ENCODE measurements around the gene FCAR.
"Not testable (repeated sequence)": the region's sequence is repeated elsewhere in the genome, so short reads cannot be mapped to it uniquely, and the experiment has no call there.

The FCAR gene

DNA sequence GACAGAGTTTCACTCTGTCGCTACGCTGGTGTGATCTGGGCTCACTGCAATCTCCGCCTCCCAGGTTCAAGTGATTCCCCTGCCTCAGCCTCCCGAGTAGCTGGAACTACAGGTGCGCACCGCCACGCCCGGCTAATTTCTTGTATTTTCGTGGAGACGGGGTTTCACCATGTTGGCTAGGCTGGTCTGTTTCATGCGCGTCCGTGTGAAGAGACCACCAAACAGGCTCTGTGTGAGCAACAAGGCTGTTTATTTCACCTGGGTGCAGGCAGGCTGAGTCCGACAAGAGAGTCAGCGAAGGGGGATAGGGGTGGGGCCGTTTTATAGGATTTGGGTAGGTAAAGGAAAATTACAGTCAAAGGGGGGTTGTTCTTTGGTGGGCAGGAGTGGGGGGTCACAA is 20.1 kb downstream of the FCAR start:
- DNase-seq (ENCODE audit: low read depth in 2 of 2) = not testable (repeated sequence)

DNA sequence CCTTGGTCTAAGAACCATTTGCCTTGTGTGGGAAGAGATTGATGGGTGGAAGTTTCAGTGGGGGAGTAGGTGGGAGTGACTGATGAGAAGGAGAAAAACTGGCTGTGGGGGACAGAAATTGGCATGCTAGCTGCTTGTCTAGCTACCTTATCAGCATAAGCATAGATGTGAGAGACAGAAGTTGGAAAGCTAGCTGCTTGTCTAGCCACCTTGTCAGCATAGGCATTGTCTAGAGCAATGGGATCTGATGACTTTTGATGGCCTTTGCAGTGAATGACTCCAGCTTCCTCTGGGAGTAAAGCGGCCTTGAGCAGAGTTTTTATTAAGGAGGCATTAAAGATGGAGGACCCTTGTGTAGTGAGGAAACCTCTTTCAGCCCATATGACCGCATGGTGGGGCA is 22.0 kb downstream of the FCAR start:
- no peak for DNase-seq (ENCODE audit: low read depth in 2 of 2)

DNA sequence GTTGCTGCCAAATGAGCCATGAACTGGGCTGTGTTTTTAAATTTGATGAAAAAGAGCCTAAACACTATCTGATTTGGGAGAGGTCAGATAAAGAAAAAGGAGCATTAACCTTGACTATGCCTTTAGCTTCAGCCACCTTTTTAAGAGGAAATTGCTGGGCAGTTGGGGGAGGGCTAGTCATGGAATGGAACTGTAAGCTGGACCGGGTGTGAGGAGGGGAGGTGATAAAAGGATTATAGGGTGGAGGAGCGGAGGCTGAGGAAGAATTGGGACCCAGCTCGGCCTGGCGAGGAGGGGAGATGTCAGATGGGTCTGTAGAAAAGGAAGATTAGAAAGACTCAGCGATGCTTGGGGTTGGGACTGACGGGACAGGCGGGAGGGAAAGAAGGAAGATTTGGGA is 24.6 kb downstream of the FCAR start:
- DNase-seq (ENCODE audit: low read depth in 2 of 2) = not testable (repeated sequence)

DNA sequence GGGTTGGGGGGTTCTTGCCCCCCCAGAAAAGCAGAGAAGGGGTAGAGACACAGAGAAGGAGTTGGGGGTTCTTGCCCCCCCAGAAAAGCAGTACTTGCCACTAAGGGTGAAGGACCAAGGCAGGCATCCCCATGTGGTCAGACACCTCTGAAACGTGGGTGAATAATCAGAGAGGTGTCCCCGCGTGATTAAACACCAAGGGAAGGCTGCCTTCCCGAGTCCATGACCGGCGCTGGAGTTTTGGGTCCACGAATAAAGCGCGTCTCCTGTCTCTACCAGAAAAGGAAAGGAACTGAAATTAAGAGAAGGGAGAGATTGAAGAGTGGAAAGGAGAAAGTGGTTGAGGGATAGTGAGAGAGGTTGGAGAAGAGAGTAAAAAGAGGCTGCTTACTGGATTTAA is 25.6 kb downstream of the FCAR start:
- not testable (repeated sequence) for DNase-seq (ENCODE audit: low read depth in 2 of 2)

DNA sequence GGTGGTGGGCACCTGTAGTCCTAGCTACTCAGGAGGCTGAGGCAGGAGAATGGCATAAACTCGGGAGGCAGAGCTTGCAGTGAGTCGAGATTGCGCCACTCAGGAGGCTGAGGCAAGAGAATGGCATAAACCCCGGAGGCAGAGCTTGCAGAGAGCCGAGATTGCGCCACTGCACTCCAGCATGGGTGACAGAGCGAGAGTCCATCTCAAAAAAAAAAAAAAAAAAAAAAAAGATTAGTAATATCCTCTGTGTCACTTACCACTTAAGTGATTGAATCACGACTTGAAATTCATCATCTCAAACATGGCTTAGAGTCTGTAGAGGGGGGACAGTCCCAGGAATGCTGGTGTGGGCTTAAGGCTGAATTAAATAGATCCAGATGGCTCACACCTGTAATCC is 27.1 kb downstream of the FCAR start:
- DNase-seq (ENCODE audit: low read depth in 2 of 2) = not testable (repeated sequence)

DNA sequence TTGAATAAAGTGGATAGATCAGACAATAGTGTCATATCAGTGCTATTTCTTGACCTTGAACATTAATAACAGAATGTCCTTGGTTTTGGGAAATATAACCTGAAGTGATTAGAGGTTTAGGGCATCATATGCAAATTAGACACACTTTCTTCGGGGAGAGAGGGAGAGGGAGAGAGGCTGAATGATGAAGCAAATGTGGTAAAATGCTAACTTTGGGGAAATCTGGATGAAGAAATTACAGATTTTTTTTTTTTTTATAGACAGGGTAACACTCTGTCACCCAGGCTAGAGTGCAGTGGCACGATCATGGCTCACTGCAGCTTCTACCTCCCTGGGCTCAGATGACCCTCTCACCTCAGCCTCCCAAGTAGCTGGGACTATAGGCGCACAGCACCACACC is 28.0 kb downstream of the FCAR start:
- DNase-seq (ENCODE audit: low read depth in 2 of 2) = no peak

DNA sequence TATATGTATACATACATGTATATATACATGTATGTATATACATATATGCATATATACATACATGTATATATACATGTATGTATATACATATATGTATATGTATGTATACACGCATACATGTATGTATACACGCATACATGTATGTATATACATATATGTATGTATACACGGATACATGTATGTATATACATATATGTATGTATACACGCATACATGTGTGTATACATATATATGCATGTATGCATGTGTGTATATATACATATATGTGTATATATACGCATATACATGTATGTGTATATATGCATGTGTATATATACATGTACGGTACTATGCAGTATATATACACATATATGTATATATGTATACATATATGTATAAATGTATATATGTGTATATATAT is 29.3 kb downstream of the FCAR start:
- no peak for DNase-seq (ENCODE audit: low read depth in 2 of 2)

DNA sequence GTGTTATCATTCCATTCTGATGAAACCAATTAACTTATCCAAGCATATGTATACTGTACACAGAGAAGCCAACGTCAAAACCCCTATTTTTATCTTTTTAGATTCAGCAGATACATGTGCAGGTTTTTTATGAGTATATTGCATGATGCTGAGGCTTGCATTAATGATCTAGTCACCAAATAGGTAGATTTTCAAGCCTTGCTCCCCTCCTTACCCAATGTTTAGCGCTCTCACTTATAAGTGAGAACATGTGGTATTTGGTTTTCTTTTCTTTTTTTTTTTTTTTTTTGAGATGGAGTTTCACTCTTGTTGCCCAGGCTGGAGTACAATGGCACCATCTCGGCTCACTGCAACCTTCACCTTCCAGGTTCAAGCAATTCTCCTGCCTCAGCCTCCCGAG is 30.2 kb downstream of the FCAR start:
- DNase-seq (ENCODE audit: low read depth in 2 of 2) = not testable (repeated sequence)

DNA sequence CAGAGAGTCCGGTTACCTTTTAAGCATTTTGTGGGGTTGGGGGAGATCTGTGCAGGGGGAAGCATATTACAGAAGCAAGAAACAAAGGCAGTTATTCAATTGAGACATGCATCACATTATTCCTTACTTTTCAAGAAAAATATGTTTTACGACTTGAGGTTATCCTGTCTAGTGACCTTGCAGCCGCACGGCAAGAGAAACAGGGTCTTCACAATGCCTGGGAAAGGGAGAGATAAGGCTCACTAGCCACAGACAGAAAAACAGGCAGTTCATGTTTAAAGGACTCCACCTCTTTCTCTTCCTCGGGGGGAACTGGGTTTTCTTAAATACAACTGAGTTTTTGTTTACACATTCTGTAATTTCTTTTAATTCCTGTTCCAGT is 31.4 kb downstream of the FCAR start:
- no peak for DNase-seq (ENCODE audit: low read depth in 2 of 2)

DNA sequence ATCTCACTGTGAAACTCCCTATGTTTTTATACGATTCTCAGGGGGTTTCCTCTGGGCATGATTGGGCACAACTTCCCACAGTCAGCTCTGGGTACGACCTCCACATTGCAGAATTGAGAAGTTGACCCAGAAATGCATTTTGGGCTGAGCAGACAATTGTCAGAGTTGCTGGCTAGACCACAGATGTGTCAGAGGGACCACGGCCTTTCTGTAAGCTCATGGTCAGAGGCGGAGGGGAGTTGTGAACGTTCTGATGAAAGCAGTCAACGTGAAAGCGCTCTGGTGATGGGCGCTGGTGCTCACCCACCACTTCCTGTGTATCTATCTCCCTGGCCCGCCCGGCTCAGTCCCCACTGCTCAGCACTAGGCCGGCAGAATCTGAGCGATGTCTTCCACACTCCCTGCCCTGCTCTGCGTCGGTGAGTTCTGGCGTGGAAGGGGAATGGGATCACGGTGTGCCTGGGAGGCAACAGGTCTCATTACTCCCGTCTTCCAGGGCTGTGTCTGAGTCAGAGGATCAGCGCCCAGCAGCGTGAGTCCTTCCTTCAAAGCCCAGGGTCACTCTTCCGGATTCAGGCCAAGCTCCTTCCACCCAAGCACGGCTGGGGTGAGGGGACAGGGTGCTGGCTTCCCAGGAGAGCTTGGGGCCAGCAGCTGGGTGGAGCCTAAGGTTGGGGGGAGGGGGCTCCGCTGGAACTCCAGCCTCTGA is 31.9 kb downstream of the FCAR start, which contains the start of gene NCR1:
NCR1 (plus strand) TSS at position 346 of the 709 bp plus-strand sequence; CDS start at position 386, 40 bp downstream.
- no peak for DNase-seq (ENCODE audit: low read depth in 2 of 2)

DNA sequence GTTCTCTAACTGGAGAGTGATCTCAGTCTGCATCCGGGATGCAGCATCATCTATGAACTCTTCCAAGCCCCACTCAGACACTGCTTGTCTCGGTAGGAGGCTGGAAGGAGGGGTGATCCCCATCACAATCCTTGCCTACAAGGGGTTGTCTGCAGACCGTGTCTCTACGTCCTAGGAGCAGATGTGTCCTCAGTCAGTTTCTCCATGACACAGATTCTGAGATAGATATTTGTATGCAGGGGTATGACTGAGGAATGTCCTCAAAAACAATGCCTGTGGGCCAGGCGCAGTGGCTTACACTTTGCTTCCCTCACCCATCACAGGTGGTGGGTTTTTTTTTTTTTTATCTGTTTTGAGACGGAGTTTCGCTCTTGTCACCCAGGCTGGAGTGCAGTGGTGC is 32.8 kb downstream of the FCAR start:
- DNase-seq (ENCODE audit: low read depth in 2 of 2) = no peak

DNA sequence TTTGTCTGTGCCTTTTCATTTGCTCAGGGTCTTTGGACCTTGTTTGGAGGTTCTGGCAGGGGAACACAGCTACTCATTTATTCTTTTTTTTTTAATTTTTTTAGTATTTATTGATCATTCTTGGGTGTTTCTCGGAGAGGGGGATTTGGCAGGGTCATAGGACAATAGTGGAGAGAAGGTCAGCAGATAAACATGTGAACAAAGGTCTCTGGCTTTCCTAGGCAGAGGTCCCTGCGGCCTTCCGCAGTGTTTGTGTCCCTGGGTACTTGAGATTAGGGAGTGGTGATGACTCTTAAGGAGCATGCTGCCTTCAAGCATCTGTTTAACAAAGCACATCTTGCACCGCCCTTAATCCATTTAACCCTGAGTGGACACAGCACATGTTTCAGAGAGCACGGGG is 33.9 kb downstream of the FCAR start:
- DNase-seq (ENCODE audit: low read depth in 2 of 2) = not testable (repeated sequence)

DNA sequence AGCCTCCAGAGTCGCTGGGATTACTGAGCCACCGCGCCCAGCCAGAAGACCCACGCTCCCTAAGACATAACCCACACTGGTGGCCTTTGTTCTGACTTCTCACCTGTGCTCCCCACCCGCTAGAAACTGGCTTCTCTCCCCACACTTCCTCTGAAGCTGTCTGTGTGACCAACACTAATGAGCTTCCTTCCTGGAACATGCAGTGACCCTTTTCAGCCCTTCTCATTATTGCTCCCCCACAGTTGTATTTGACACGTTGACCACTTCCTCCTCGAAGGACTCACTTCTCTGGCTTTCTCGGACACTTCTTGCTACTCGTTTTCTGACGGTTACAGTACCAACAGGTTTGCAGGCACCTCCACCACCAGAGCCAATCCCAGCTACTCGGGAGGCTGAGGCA is 42.8 kb downstream of the FCAR start:
- no peak for DNase-seq (ENCODE audit: low read depth in 2 of 2)

DNA sequence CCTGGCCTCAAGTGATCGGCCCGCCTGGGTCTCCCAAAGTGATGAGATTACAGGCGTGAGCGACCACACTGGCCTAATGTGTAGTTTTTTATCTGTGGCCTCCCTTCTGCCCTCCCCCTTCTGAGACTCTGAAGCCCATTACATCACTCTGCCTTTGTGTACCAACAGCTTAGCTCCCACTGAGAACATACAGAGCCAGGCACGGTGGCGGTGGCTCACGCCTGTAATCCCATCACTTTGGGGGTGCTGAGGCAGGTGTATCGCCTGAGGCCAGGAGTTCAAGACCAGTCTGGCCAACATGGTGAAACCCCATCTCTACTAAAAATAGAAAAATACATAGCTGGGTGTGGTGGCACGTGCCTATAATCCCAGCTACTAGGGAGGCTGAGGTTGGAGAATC is 44.5 kb downstream of the FCAR start:
- DNase-seq (ENCODE audit: low read depth in 2 of 2) = no peak

DNA sequence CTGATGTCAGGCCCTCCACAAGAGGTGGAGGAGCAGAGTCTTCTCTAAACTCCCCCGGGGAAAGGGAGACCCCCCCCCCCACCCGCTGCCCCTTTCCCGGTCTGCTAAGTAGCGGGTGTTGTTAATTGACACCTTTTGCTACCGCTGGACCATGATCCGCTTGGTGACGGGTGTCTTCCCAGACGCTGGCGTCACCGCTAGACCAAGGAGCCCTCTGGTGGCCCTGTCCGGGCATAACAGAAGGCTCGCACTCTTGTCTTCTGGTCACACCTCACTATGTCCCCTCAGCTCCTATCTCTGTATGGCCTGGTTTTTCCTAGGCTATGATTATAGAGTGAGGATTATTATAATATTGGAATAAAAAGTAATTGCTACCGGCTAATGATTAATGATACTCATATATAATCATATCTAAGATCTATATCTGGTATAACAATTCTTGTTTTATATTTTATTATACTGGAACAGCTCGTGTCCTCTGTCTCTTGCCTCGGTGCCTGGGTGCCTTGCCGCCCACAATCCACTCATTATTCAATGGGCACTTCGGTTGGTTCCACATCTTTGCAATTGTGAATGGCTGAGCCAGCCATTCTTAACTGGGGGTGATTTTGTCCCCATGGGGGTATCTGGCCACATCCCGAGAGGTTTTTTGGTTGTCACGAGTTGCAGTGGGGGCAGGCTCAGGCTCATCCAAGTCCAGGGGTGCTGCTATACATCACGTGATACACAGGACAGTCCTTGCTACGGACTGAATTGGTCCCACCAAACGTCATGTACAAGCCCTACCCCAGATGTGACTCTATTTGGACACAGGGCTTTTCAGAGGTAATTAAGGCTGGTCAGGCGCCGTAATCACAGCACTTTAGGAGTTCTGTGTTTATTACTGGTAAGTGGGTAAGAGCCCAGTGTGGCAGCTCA is 45.9 kb downstream of the FCAR start:
- not testable (repeated sequence) for DNase-seq (ENCODE audit: low read depth in 2 of 2)

DNA sequence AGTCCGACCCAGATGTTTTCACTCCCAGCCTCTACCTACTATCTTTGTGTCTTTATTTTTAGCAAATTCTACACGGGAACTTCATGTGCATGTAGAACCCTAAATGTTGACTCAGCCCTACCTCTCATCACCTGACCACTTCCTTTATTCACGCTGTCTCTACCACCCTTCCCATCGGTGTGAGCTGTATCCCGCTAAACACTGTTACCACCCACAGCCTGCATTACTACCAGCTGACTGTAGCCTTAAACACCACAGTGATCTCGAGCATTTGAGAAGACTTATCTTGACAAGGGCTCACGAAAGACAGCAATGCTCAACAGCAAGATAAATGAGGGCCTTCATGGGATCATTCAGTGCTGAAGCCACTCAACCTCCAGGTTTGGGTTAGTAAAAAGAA is 47.0 kb downstream of the FCAR start:
- no peak for DNase-seq (ENCODE audit: low read depth in 2 of 2)

DNA sequence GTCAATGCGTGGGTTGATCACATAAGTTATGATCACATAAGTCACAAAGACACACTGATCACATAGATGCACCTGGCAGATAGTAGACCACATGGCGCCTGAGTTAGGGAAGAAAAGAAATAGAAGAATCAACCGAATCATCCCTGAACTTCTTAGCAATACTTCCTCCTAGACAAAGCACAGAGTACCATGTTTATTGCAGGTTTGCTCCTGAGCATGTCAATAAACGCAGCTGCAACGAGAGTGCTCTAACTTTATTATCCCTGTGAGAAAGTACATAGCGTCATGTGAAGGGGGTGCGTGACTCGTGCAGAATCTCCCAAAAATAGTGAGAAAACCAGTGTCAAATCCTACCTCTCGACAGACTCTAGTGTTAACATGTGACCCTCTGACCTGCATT is 49.2 kb downstream of the FCAR start:
- DNase-seq (ENCODE audit: low read depth in 2 of 2) = no peak

DNA sequence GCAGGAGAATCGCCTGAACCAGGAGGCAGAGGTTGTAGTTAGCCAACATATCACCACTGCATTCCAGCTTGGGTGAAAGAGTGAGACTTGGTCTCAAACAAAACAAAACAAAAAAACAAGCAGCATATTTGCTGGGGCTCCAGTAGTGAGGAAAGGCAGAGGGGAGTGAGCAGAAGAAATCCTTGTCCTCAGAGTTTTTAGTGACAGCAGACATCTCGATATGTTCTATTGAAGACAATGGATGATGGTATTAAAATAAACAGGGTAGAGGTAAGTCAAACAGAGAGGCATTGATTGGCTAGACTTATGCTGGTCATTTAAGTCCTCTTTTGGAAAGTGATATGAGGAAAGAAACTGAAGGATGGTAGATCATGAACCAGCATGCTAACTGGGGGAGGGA is 54.3 kb downstream of the FCAR start:
- DNase-seq (ENCODE audit: low read depth in 2 of 2) = no peak

DNA sequence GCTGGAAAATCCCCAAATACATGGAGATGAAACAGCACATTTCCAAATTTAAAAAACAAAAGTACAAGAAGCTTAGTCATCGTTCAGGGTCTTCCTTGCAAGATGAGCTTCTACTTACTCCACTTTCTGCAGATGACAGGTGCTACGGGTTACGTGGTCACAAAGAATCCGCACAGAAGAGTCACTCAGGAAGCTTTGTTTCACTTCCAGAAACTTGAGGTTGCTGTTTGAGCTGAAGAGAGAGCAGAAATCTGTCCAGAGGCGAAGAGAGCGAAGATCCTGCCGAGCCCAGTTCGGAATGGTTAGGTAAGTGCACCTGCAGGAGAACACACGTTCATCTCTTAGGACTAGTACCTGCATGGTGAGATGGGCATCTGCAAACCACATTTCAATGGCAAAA is 63.9 kb downstream of the FCAR start:
- DNase-seq (ENCODE audit: low read depth in 2 of 2) = no peak

DNA sequence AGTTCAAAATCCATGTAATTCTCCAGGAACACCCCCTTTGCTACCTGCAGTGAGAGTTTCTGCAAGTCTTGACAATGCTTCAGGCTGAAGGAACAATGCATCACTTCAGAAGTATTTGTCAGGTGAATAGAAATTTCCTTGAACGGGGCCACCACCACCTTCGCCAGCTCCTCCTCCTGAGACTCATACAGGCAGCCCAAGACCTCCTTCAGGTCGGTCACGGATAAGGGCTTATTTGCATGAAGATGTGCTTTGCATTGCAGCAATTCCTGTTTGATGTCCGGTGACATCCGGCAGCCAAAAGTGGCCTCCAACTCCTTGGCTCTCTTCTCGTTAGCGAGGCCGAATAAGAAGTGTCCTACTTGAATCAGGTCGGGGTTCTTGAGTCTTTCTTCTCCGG is 64.9 kb downstream of the FCAR start:
- DNase-seq (ENCODE audit: low read depth in 2 of 2) = no peak

DNA sequence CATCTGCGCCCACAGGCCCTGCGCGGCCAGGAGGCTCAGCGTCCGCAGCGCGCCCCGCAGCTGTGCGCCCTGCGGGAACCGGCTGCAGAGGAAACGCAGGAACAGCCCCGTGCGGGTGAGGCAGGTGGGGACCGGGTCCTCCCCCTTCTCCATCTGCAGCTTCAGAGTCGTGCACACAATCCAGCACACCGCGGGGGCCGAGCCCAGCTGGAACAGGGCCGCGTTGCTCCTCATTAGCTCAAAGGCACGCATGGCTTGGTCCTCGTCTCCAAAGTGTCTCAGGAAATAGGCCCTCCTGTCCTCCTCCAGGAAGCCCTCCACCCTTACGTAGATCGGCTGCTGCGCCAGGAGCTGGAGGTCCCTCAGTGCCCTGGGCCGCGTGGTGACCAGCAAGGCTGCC is 65.5 kb downstream of the FCAR start:
- DNase-seq (ENCODE audit: low read depth in 2 of 2) = not testable (repeated sequence)
